IPS-18a (cell line): ENCODE measurements around the gene SDHA.

Experiments
- H3K27ac ChIP-seq: one replicate; pipeline ENCODE4 v1.5.1; 2013; ENCODE audit warnings: low read length
- H3K27me3 ChIP-seq: one replicate; pipeline ENCODE4 v1.6.1; 2013; ENCODE audit warnings: mild to moderate bottlenecking, low read length; ENCODE audit not compliant: control insufficient read depth, insufficient read depth
- H3K36me3 ChIP-seq: one replicate; pipeline ENCODE4 v1.6.1; 2013; ENCODE audit warnings: low read depth, low read length; ENCODE audit not compliant: control insufficient read depth
- H3K4me1 ChIP-seq: one replicate; pipeline ENCODE4 v1.6.1; 2013; ENCODE audit warnings: low read depth, low read length; ENCODE audit not compliant: control insufficient read depth
- H3K4me3 ChIP-seq: one replicate; pipeline ENCODE4 v1.5.1; 2013; ENCODE audit warnings: low read length
- H3K9ac ChIP-seq: one replicate; pipeline ENCODE4 v1.6.1; 2013; ENCODE audit warnings: mild to moderate bottlenecking, low read length, moderate library complexity
- H3K9me3 ChIP-seq: one replicate; pipeline ENCODE4 v1.6.1; 2013; ENCODE audit warnings: low read depth, low read length; ENCODE audit not compliant: control insufficient read depth

SDHA gene

DNA sequence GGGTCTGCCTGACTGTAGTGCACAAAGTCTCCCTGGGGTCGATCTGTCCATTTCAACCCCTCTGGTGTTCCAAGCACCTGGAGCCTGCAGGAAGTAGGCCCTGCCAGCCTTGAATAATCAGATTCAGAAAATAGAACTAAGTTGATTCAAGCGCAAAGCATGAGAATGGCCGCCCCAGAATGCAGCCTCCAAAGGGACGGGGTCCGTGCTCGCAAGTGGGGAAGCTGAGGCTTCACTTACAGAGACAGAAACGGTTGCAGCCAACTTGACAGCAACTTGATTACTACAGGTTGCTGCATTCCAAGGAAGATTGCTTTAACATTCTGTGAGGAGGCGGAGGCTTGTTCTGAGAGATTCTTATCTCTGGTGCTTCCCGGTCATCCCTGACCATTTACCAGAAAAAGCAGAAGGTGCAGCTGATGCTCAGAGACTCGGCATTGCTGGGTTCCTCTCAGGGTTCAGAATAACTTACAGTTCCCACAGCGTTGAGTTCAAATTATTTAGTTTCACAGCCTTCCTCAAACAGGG, 41.8 kb upstream of the SDHA start:
- Histone ChIP-seq H3K27ac (no peak overlapping the region), H3K9me3 (no peaks in the 10 kb centered on the region), H3K27me3 (no peaks in the 10 kb centered on the region), H3K36me3 (peaks cover 4% of the 10 kb centered on the region), H3K4me1 (no peaks in the 10 kb centered on the region), H3K4me3 (no peak overlapping the region), H3K9ac (no peak overlapping the region)

DNA sequence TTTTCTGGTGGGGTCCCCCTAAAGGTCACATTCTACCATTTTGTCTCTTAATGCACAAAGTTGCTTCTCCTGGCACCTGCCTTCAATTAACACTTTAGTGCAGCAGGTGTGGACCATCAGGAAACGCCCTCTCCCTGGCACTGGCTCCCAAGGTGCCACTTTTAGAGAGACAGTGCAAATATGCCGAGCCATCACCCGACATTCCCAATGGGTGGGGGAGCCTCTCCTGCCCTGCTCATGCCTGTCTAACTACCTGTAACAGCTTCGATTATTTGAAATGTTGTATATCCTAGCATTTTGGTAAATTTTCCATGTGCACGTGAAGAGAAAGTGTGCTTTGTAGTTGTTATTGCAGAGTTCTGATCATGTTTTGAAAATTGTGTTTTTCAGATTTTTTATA, 40.0 kb upstream of the SDHA start:
- Histone ChIP-seq H3K9ac (no peak overlapping the region), H3K27me3 (no peaks in the 10 kb centered on the region), H3K4me1 (no peaks in the 10 kb centered on the region), H3K4me3 (no peak overlapping the region), H3K27ac (no peak overlapping the region), H3K9me3 (no peaks in the 10 kb centered on the region), H3K36me3 (peaks cover 4% of the 10 kb centered on the region)

DNA sequence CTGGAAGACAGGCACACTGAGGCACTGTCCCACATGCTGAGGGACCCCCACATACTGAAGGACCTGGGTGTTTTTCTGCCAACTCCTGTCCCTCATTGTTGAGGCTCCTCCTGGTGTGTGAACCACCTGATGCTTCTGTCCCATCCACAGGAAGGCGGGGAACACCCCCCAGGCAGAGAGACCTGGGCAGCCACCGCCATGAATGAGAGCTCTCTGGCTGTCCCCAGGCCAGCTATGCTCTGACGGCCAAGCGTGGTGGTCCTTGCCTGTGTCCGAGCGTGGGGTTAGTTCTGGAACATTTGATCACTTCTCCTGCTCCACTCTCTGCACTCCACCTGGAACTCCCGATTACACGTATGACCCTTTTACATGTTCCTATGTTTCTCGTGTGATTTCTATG, 38.7 kb upstream of the SDHA start:
- no peaks in the 10 kb centered on the region for H3K4me1 ChIP-seq

DNA sequence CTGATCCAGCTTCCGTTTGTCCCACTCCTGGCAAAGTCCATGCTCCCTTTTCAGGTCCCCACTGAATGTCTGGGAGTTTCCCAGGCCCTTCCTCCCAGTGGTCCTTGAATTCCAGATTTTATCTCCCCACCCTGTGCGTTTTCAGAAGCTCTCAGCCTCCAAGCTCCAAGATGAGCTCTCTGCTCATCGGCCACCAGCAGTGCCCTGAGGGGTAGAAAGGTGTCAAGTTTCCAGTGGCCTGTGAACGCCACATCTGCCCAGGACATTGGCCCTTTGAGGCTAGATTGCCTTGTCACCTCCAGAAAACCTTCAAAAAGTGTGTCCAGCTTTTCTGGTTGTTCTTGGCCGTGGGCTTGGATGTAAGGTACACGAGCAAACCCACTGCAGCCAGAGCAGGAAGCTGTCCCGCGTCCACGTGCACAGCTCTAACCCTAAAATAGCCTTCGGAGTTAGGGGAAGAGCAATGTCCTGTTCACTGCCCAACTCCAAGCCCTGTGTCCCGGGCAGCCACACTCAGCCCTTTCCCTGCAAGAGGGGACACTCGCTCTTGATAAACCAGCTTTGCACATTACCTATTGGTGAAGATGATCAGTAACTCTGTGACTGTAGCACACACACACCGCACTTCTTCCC, 37.7 kb upstream of the SDHA start:
- no peak overlapping the region for H3K27ac ChIP-seq
- H3K9ac ChIP-seq = no peak overlapping the region
- no peaks in the 10 kb centered on the region for H3K9me3 ChIP-seq
- no peaks in the 10 kb centered on the region for H3K36me3 ChIP-seq
- H3K4me3 ChIP-seq = no peak overlapping the region
- H3K4me1 ChIP-seq = no peaks in the 10 kb centered on the region
- no peaks in the 10 kb centered on the region for H3K27me3 ChIP-seq

More for the DNA sequence above, 38.7 kb upstream of the SDHA start:
- Histone ChIP-seq H3K27me3 (no peaks in the 10 kb centered on the region), H3K36me3 (no peaks in the 10 kb centered on the region), H3K4me3 (no peak overlapping the region), H3K9ac (no peak overlapping the region), H3K9me3 (no peaks in the 10 kb centered on the region), H3K27ac (no peak overlapping the region)

DNA sequence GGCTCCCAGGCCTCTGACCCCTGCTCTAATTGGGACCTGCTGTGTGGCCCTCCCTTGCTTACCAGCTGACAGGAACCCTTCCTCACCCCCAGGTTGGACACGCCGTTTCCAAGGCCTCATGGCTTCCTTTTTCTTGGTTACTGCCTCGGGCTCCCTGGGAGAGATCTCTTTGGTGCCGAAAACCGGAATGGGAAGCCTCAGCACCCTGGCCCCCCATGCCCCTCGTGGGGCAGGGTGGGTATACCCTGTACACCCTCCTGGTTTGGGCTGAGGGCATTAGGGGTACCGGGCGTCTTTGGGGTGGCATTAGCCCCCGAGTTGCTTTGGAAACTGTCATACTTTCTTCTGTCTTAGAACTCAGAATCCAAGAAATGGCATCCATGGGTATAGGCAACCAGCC, 37.0 kb upstream of the SDHA start:
- Histone ChIP-seq H3K36me3 (no peaks in the 10 kb centered on the region), H3K27ac (no peak overlapping the region), H3K4me3 (no peak overlapping the region), H3K9ac (no peak overlapping the region), H3K9me3 (no peaks in the 10 kb centered on the region), H3K27me3 (no peaks in the 10 kb centered on the region), H3K4me1 (no peaks in the 10 kb centered on the region)

DNA sequence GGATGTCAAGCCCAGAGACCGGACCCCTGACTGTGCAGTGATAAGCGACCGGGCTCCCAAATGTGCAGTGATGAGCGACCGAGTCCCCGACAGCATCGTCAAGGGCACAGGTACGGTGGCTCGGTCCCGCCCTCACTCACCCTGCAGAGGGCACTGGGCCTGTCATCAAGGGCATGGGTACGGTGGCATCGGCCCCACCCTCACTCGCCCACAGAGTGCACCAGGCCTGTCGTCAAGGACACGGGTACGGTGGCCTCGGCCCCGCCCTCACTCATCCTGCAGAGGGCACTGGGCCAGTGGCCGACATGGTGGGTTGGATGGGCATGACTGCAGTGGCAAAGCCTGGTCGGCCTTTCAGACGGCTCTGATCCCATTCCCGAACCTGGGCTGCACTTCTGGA, 36.6 kb upstream of the SDHA start:
- Histone ChIP-seq H3K4me3 (no peak overlapping the region), H3K27me3 (no peaks in the 10 kb centered on the region), H3K9me3 (no peaks in the 10 kb centered on the region), H3K27ac (no peak overlapping the region), H3K9ac (no peak overlapping the region), H3K36me3 (no peaks in the 10 kb centered on the region), H3K4me1 (no peaks in the 10 kb centered on the region)

DNA sequence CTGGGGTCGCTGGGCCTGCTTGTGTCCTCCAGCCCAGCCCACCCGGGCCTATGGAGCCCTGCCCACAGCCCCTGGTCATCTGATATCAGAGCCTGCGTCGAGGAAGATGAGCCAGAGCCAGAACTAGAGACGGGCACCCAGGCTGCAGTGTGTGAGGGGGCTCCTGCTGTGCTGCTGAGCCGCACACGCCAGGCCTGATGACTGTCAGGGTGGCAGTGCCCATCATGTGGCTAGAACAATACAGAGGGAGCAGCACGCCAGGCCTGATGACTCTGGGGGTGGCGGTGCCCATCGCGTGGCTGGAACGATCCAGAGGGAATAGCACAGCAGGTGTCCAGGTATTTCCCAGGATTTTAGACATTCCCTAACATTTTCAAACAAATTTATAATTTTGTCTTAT, 36.0 kb upstream of the SDHA start:
- Histone ChIP-seq H3K36me3 (no peaks in the 10 kb centered on the region), H3K27ac (no peak overlapping the region), H3K27me3 (no peaks in the 10 kb centered on the region), H3K9me3 (no peaks in the 10 kb centered on the region), H3K4me1 (no peaks in the 10 kb centered on the region), H3K9ac (no peak overlapping the region), H3K4me3 (no peak overlapping the region)

DNA sequence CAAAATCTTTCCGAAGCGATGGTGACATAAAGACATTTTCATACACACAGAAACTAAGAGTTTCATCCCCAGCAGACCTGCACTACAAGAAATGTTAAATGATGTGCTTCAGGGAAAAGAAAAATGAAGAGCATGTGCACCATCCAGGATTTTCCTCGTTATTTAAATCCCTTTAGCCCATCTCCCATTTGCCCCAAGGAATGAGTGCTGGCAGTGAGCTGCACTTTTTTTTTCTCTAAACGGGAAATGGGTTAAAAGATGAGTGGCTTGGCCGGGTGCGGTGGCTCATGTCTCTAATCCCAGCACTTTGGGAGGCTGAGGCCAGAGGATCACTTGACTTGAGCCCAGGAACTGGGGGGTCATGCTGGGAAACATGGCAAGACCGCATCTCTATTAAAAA, 33.6 kb upstream of the SDHA start:
- Histone ChIP-seq H3K27ac (no peak overlapping the region), H3K27me3 (no peaks in the 10 kb centered on the region), H3K36me3 (no peaks in the 10 kb centered on the region), H3K9me3 (no peaks in the 10 kb centered on the region), H3K4me3 (no peak overlapping the region), H3K9ac (no peak overlapping the region), H3K4me1 (no peaks in the 10 kb centered on the region)

DNA sequence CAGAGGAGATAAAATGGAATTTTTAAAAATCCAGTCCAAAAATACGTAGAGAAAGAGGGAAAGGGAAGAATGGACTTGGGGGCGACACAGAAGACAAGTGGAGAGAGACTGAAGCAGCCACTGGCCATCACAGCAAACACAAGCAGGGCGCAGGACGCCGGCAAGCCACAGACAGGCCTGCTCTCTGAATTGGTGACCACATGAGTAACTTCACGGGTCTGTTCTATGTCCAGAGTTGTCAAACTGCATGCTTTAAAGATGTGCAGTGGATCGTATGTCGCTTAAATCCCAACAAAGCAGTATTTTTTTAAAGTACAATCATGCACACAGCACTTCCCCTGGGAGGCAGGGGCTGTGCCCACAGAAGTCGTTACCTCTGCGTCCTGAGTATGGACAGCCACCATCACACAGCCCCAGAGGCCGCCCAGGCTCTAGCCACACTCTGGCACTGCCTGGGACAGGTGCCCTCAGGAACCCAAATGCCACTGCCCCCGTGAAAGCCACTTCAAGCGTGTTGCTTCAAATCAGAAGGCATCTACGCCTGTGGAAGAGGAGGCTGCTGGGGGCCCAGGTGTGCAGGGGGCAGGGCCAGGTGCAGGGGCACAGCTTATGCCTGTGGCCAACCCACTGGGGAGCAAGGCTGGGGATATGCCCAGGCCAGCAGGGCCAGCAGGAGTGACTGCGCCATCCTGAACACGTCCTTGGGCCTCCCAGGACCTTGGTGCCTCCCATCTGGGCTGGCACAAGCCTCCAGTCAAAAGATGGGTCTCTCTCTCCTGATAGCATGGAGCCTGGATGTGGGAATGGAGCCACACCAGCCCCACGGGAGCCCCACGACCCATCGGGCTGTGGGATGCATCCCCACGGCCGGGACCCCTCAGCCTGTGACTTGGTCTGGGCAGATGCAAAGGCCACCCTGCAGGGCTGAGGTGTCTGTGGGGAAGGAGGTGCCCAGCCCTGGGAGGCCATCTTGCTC, 32.7 kb upstream of the SDHA start:
- H3K36me3 ChIP-seq = no peaks in the 10 kb centered on the region
- no peak overlapping the region for H3K9ac ChIP-seq
- H3K4me1 ChIP-seq = no peaks in the 10 kb centered on the region

DNA sequence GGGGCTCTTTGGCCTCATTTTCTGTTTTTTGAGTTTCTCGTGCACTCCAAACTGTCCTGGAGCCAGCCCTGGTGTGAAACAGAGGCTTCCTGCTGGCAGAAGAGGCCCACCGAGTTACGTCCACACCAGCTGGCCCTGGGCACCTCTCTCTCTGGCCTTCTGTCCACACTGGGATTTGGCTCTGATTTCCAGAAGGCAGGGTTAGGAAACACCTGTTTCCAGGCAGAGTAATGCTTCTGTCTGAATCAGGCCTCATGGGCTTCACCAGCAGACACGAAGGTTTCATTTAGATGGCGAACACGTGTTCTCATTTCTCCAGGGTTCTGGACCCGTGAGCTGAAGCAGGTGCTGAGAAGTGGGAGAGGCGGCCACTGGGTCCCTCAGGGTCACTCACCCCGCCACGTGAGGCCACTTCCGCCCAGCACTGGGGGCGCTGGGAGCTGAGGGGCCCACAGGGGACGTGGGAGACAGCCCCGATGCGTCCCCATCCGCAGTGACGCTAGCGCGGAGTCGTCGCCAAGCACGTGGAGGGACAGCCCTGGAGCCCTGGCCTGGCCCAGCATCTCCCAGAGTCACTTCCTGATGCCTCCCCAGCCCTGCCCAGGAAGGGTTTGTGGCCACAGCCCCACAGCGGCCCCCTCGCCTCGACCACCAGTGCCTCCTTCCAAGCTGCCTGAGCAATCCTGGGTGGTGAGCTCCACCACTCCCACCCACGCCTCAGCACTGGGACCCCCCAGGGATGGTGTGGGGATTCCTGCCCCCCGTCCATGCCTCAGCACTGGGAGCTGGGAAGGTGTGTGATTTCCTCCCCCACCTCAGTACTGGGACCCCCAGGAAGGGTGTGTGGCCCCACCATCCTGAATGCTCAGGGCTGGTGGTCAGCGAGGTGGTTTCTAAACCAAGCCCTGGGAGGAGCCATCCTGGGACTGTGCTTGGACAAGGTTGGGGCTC, 31.8 kb upstream of the SDHA start:
- Histone ChIP-seq H3K27me3 (no peaks in the 10 kb centered on the region), H3K9ac (no peak overlapping the region), H3K9me3 (no peaks in the 10 kb centered on the region), H3K27ac (no peak overlapping the region), H3K36me3 (no peaks in the 10 kb centered on the region), H3K4me1 (no peaks in the 10 kb centered on the region), H3K4me3 (no peak overlapping the region)

More for the DNA sequence above, 32.7 kb upstream of the SDHA start:
- Histone ChIP-seq H3K9me3 (no peaks in the 10 kb centered on the region), H3K4me3 (no peak overlapping the region), H3K27ac (no peak overlapping the region), H3K27me3 (no peaks in the 10 kb centered on the region)

DNA sequence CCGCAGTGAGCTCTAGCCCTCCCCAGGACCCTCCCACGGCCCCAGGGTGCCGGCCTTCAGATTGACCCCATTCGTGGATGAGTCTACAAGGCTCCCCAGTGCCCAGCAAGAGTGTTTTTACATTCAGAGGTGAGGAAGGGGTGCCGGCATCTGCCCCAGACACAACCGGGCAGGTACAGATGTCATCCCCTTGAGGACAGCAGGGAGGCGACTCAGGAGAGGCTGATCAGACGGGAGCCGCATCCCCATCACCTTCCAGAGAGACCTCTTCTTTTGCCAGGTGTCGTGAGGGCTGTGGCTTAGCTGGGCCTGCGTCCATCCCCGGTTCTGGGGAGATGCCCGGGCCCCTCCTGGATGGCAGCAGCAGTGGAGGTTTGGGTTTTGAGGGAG, 31.1 kb upstream of the SDHA start:
- no peaks in the 10 kb centered on the region for H3K4me1 ChIP-seq
- H3K36me3 ChIP-seq = no peaks in the 10 kb centered on the region
- H3K27ac ChIP-seq = no peak overlapping the region
- no peaks in the 10 kb centered on the region for H3K27me3 ChIP-seq
- no peak overlapping the region for H3K9ac ChIP-seq
- H3K4me3 ChIP-seq = no peak overlapping the region
- no peaks in the 10 kb centered on the region for H3K9me3 ChIP-seq
